HG03460 (cell line): ENCODE results near the gene PLCG2.
"Not testable (repeated sequence)": the region's sequence is repeated elsewhere in the genome, so short reads cannot be mapped to it uniquely, and the experiment has no call there.

Source experiments
- ATAC-seq: cut with Tn5 transposase; IDR thresholded peaks from one replicate; pipeline ENCODE4 v1.9.1; 2021; ENCODE audit not compliant: unreplicated experiment

PLCG2 gene

GRCh38 chr16:81752876-81753227 lies 26.2 kb upstream of the PLCG2 start:
- no peak for ATAC-seq

DNA sequence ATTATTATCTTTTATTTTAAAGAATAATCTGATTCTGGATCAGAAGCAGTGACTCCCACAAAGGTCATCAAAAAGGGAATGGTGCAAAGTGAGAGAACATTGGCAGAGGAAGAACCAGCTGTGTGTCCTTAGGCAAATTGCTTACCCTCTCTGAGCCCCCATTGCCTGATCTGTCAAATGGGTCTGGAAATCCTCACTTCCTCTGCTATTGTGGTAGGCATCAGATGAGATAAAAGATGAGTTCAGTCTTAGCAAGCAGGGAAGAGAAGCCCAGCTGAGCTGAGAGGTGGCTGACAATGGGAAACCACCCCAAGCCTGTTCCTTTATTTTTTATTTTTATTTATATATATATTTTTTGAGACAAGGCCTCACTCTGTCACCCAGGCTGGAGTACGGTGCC lies 24.2 kb upstream of the PLCG2 start:
- no peak for ATAC-seq

GRCh38 chr16:81755915-81756614 lies 23.0 kb upstream of the PLCG2 start:
- ATAC-seq: no peak

DNA sequence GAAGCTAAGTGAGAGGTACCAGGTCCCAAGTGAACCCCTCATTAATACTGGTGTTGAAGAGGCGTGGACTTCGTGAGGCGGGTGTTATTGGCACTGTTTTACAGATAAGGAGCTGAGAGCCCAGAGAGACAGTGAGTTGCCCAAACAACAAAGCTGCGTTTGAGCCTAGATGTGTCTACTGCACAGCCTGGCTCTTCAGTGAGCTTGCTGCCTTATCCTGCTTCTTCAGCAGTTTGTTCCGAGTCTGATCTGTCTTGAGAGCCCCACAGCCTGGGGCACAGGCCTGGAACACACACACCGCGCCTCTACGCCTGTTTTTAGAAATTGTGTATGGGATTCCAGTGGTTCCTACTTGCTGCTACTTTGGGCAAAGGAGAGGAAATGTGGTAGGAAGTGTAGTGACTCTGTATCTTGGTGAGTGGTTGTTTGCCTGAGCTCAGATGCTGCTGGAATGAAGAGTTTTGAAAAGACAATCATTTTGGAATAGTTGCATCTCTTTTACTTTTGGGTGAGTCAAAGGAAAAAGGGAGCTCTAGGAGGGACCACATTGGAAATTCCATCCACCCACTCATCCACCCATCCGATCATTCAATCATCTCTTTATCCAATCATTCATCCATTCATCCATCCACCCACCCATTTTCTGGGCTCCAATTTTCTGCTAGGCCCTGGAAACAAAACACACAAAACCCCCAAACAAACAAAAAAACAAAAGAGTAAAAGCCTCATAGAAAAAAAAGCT lies 22.3 kb upstream of the PLCG2 start:
- no peak for ATAC-seq

DNA sequence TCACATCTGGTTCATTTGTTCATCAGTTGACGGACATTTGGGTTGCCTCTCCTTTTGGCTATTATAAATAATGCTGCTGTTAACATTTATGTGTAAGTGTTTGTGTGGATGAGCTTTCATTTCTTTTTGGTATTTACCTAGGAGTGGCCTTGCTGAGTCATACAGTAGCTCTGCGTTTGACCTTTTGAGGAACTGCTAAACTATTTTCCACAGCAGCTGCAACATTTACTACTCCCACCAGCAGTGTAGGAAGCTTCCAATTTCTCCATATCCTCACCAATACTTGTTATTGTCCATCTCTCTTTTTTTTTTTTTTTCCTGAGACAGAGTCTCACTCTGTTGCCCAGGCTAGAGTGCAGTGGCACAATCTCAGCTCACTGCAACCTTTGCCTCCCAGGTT lies 20.7 kb upstream of the PLCG2 start:
- no peak for ATAC-seq

DNA sequence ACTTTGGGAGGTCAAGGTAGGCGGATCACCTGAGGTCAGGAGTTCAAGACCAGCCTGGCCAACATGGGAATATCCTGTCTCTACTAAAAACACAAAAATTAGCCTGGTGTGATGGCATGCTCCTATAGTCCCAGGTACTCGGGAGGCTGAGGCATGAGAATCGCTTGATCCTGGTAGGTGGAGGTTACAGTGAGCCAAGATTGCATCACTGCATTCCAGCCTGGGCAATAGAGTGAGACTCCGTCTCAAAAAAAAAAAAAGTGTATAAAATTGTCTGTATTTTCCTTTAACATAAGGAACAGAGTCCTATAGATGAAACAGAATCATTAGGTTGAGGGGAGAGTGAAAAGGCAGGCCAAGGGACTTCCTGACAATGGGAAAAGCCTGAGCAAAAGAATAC lies 16.8 kb upstream of the PLCG2 start:
- ATAC-seq: not testable (repeated sequence)

DNA sequence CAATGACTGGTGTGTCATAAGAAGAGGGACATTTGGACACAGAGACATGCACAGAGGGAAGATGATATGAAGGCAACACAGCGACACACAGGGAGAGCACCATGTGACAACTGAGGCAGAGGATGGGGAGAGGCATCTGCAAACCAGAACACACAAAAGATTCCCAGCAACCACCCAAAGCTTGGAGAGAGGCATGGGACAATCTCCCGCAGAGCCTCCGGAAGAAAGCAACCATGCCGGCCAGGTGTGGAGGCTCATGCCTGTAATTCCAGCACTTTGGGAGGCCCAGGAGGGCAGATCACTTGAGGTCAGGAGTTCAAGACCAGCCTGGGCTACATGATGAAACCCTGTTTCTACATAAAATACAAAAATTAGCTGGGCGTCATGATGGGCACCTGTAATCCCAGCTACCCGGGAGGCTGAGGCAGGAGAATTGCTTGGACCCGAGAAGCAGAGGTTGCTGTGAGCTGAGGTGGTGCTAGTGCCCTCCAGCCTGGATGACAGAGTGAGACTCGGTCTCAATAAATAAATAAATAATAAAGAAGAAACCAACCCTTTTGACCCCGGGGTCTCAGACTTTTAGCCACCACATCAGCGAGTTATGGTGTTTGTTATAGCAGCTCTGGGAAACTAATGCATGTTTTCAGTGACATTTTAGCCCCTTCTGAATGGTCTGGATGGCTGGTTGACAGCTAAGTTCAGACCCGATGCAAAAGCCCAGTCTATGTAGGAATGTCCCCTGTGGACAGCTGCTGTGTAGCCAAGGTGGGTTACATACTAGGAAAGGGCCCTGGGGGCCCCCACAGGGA lies 13.8 kb upstream of the PLCG2 start:
- no peak for ATAC-seq

DNA sequence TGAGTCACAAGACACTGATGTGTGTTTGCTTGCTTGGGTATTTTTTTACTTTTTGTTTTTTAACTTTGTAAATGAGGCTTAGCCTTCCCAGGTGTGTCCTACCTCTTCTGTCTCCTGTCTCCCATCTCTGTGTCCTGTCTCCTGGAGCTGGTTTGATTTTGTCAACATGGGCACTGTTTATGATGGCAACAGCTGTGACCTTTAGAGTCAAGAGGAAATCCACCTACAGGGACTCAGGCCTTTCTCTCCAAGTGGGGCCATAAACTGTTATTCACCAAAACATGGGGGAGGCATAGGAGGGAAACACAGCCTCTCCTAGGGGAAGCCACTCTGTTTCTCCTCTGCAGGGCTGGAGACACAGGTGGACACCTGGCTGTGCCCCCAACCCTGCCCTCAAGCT lies 13.1 kb upstream of the PLCG2 start:
- ATAC-seq: no peak

GRCh38 chr16:81767987-81768592 lies 11.0 kb upstream of the PLCG2 start:
- no peak for ATAC-seq

DNA sequence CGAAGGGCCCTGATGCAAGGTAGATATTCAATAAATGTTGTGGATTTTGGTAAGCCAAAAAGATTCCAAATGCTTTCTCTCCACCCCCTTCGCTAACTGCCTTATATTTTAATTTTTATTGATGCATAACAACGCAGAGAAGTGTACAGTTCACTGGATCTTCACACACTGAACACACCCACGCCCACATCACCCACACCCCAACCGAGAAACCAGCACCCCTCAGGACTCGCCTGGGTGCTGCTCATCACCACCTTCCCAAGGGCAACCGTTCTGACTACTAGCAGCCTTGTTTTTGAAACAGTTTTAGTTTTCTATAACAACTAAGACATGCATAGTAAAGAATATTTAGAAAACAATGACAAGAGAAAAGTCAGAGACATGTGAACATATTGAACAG lies 9.1 kb upstream of the PLCG2 start:
- ATAC-seq: no peak

DNA sequence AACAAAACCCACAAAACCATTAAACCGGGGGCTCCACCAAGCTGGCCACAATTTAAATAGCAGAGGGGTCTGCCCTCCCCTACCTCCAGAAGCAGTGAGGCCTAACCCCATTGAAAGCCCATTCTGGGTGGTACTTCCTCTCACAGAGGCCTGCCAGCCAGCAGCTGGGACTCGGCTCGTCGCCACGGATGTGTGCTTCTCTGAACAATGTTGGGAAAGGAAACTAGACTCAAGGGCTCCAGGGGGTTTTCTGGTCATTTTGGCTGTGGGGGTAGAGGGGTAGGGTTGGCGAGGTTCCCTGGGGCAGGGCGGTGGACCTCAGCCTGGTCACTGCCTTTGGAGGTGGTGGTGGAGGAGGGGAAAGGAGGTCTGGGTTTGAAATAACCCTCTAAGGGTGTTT lies 4.7 kb upstream of the PLCG2 start:
- ATAC-seq: peak; percentile 44

DNA sequence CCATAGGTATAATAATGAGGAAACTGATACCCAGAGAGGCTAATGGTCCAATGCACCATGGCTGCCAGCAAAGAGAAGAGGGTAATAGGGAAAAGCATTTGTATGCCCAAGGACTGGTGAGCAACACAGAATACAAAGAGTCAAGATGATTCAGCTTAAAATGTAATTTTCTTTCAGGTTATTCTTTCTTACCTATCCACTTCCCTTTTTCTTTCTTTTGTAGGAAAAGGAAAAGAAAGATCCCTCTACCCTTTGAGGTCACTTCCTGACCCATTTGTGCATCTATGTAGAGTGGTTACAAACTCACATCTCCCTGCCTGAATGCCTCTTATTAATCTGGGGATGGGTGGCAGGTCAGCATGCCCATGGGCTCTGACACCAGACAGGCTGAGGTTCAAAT lies 3.5 kb upstream of the PLCG2 start:
- ATAC-seq: no peak

- no peak for ATAC-seq
Observed at GRCh38 chr16:81778231-81778630, 860 bp upstream of the PLCG2 start.

GRCh38 chr16:81779536-81780320 lies 637 bp downstream of the PLCG2 start:
- ATAC-seq: peak; percentile 19

DNA sequence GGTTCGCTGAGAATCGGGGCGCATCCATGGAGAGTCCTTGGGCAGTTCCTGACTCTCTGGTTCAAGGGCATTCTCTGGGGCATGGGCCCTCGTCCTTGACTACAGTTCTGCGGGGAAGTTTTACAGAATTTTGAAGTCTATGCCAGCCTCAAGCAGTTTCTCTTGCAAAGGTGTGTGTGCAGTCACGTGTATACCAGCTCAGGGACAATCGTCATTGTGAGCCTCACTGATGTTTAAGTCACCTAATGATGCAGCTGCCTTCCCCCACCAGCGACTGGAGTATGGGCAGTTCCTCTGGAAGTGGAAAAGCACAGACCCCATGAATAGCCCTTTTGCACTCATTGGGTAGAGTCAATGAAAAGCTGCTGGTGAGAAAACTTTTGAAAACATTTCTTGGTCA lies 1.3 kb downstream of the PLCG2 start:
- ATAC-seq: no peak

- ATAC-seq: no peak
Observed at GRCh38 chr16:81782236-81782635, 3.1 kb downstream of the PLCG2 start.

GRCh38 chr16:81784072-81784795 lies 5.1 kb downstream of the PLCG2 start:
- no peak for ATAC-seq

DNA sequence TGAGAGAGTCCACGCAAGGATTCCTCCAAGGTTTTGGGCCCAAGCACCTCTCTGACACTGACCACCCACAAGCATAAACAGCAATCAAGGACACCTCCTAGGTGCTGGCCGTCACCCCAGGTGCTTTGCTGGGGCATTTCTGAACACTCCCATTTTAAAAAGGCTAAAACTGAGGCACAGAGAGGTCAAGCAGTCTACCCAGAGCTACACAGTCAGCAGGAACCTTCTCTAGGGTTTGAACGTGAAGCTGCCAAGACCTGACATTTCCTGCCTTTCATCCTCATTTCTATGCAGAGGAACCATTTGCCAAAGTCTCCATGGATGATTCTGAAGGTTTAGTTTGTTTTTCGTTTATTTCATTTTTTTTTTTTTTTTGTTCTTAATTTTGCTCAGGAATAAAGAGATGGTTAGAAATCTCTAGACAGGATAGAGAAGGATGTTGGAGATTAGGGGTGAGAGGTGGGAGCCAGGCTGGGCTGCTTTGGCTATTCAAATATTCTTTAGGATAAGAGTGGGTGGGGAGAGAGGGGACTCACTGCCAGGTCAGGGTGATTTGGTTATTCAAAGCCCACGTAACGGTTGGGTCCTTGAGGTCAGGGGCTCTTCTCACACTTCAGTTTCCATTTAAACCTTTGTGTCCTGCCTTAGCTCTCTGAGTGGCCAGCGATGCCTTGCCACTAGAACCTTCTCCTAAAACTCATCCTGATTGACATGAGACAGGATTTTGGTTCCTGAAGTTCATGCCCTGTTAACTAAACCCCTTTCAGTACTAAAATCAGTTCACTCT lies 6.2 kb downstream of the PLCG2 start:
- no peak for ATAC-seq

GRCh38 chr16:81786321-81786720 lies 7.2 kb downstream of the PLCG2 start:
- ATAC-seq: no peak
